ENCODE measurements around the gene DIAPH3. TPM values are rescaled to one million over a fixed set of nuclear protein-coding genes. Genes with fewer than 3 reads are reported as not detected.

The DIAPH3 gene
- total and polyA plus RNA-seq, 10 donors, result 0.07 to 4.1 (median 1.4) TPM

GRCh38 chr13:59621773-59622172, 542.0 kb downstream of the DIAPH3 start:
- Histone ChIP-seq H3K27ac (no peak overlapping the region), H3K4me3 (no peak overlapping the region), H3K9me3 (peaks cover 0 to 32% (median 23%) of the 10 kb centered on the region in 8 donors), H3K27me3 (replicated peaks in 1 of 7) (no peaks in the 10 kb centered on the region), H3K4me1 (no peaks in the 10 kb centered on the region), H3K36me3 (no peaks in the 10 kb centered on the region)
- DNase-seq, result no peak
- intact Hi-C loops (cut with DNase I; ENCODE audit: low total_unique reads), result no loop called here
- TF ChIP-seq CTCF (IDR thresholded peaks at IDR 0.05 in 8 of 11, conservative IDR thresholded peaks at IDR 0.05 in 3 of 11) (no peak), POLR2A (IDR thresholded peaks at IDR 0.05) (no peak), POLR2AphosphoS5 (IDR thresholded peaks at IDR 0.05) (no peak)

Small RNA genes lying within 50 kb of the gene (small RNA-seq; reads per million reads assigned to genes)
- 0 reads per million in 4 donors for gene RN7SL375P
- 0 to 0.07 (median 0.03) reads per million in 4 donors for gene RNY4P28

Other genes starting within 250 kb of the DIAPH3 start
- 10 to 100 TPM; 20.4 to 36.4 (median 26.5) TPM for gene TDRD3, start 233.3 kb upstream of the DIAPH3 start, total RNA-seq
- gene TDRD3, start 233.3 kb upstream of the DIAPH3 start, polyA plus RNA-seq, result 10 to 100 TPM in 2 of 3 donors, 1 to 10 TPM in 1; 9.5 to 11.4 (median 11.4) TPM

Data from spleen (tissue), 11 donors.